HepG2 (cell line): ENCODE measurements around the gene NLRP8. TPM values are rescaled to one million over a fixed set of nuclear protein-coding genes. Genes with fewer than 3 reads are reported as not detected.

Experiments used
- ATAC-seq: fragments of 200-7000 bp; cut with Tn5 transposase; 3 replicates; pipeline ENCODE4 v1.9.1; 2020; ENCODE audit warnings: mild to moderate bottlenecking, moderate library complexity
- BruUV-seq: library from RNA; stranded (reverse); fragments of 400-500 nt; replicated peaks from 2 replicates; lab custom pipeline; 2021; lab: Mats Ljungman, UMichigan
- CTCF ChIA-PET: fragments of 300-600 bp; formaldehyde crosslinking; extraction: SDS; loops from one replicate; lab custom pipeline; 2021; ENCODE audit warnings: low total read pairs, inconsistent platforms, low intra/inter-chr PET ratio; lab: Yijun Ruan, JAX
- POLR2A ChIA-PET: fragments of 350-600 bp; sonication (Branson Sonifier 250); formaldehyde crosslinking; loops from one replicate; lab custom pipeline; 2020; ENCODE audit warnings: antibody characterized with exemption, inconsistent platforms; lab: Yijun Ruan, JAX
- DNase-seq: peaks from one replicate; pipeline ENCODE4 v3.0.0-alpha.2; 2015; ENCODE audit warnings: low spot score
- FAIRE-seq: peaks from 3 replicates; lab custom pipeline; 2011; peaks lifted over from hg19 to GRCh38; lab: Jason Lieb, UNC
- H2AFZ ChIP-seq: one replicate; pipeline ENCODE4 v1.6.1; 2011; ENCODE audit warnings: low read length, inconsistent platforms
- H3K27ac ChIP-seq: fragments of 300-600 bp; 3 replicates; pipeline ENCODE4 v1.8.0; 2011; ENCODE audit warnings: mixed run types, mild to moderate bottlenecking, mixed read lengths, low read length, inconsistent platforms; ENCODE audit not compliant: insufficient read depth; ENCODE audit errors: extremely low read length
- H3K27me3 ChIP-seq, 2 experiments: fragments of 200-600 bp in 1 of 2; 2 replicates in 1 of 2; 3 replicates in 1 of 2; pipeline versions ENCODE4 v1.6.0 to v1.8.0; 2011; ENCODE audit warnings: low read length in 2 of 2, mild to moderate bottlenecking in 2 of 2, moderate library complexity in 2 of 2, inconsistent platforms in 1 of 2; ENCODE audit not compliant: insufficient read depth in 2 of 2, control insufficient read depth in 1 of 2
- H3K36me3 ChIP-seq, 2 experiments: fragments of 200-600 bp in 1 of 2; replicated peaks in 1 of 2; 2 replicates in 1 of 2; 3 replicates in 1 of 2; pipeline versions ENCODE4 v1.5.1 to v1.8.0; 2011; ENCODE audit warnings: low read length in 2 of 2, inconsistent platforms in 1 of 2; ENCODE audit not compliant: insufficient read depth in 2 of 2, control insufficient read depth in 1 of 2
- H3K4me1 ChIP-seq: 2 replicates; pipeline ENCODE4 v1.5.1; 2012; ENCODE audit warnings: low read length, inconsistent platforms; ENCODE audit not compliant: insufficient read depth
- H3K4me2 ChIP-seq: 2 replicates; pipeline ENCODE4 v1.6.0; 2011; ENCODE audit warnings: low read depth, low read length, inconsistent platforms
- H3K4me3 ChIP-seq, 3 experiments: fragments of 200-600 bp in 1 of 3; sonication (generic), shearing (Covaris generic) in 1 of 3; replicated peaks in 1 of 3; 2 replicates each; pipeline ENCODE4 v1.5.1; 2011 to 2016; ENCODE audit warnings: low read length in 3 of 3, inconsistent platforms in 2 of 3, low read depth in 2 of 3, mild to moderate bottlenecking in 2 of 3, control low read depth in 1 of 3, mixed read lengths in 1 of 3; ENCODE audit not compliant: insufficient read depth in 1 of 3
- H3K79me2 ChIP-seq: one replicate; pipeline ENCODE4 v1.6.1; 2011; ENCODE audit warnings: low read length, inconsistent platforms; ENCODE audit not compliant: insufficient read depth
- H3K9ac ChIP-seq: 2 replicates; pipeline ENCODE4 v1.6.0; 2011; ENCODE audit warnings: mild to moderate bottlenecking, low read depth, low read length, inconsistent platforms; ENCODE audit not compliant: insufficient read depth
- H3K9me3 ChIP-seq: 2 replicates; pipeline ENCODE4 v1.5.1; 2012; ENCODE audit warnings: mild to moderate bottlenecking, low read length
- H4K20me1 ChIP-seq: 2 replicates; pipeline ENCODE4 v1.6.0; 2011; ENCODE audit warnings: inconsistent platforms, mild to moderate bottlenecking, low read length, moderate library complexity; ENCODE audit not compliant: insufficient read depth
- CREB1 ChIP-seq, 2 experiments: fragments of 450-650 bp in 1 of 2; IDR thresholded peaks; 2 replicates each; pipeline ENCODE4 v1.6.1; 2016 to 2017; ENCODE audit warnings: control low read depth in 1 of 2, mild to moderate bottlenecking in 1 of 2, missing compliant biosample characterization in 1 of 2, missing genetic modification characterization in 1 of 2
- ISL2 ChIP-seq: sonication (generic); formaldehyde crosslinking; IDR thresholded peaks from 2 replicates; pipeline ENCODE4 v1.5.0; 2020; ENCODE audit warnings: missing genetic modification reagents
- ONECUT2 ChIP-seq: sonication (generic); formaldehyde crosslinking; IDR thresholded peaks from 2 replicates; pipeline ENCODE4 v1.4.0; 2020; ENCODE audit warnings: missing genetic modification reagents
- POLR2AphosphoS5 ChIP-seq: IDR thresholded peaks from 2 replicates; pipeline ENCODE4 v1.6.1; 2012; ENCODE audit warnings: low read depth, low read length
- ZNF20 ChIP-seq: sonication (generic); formaldehyde crosslinking; IDR thresholded peaks from 2 replicates; pipeline ENCODE4 v1.4.0; 2020; ENCODE audit warnings: mild to moderate bottlenecking, moderate library complexity, missing genetic modification reagents
- ZNF383 ChIP-seq: sonication (generic); formaldehyde crosslinking; IDR thresholded peaks from 2 replicates; pipeline ENCODE4 v1.4.0; 2020; ENCODE audit warnings: missing genetic modification reagents, mild to moderate bottlenecking, borderline replicate concordance
- ZNF563 ChIP-seq: sonication (generic); formaldehyde crosslinking; IDR thresholded peaks from 2 replicates; pipeline ENCODE4 v1.8.0; 2022; ENCODE audit warnings: mild to moderate bottlenecking, moderate library complexity, missing genetic modification reagents
- ZNF790 ChIP-seq: sonication (generic); formaldehyde crosslinking; IDR thresholded peaks from 2 replicates; pipeline ENCODE4 v1.8.0; 2022; ENCODE audit warnings: missing genetic modification reagents, mild to moderate bottlenecking, borderline replicate concordance
- WGBS: methylation state at CpG from one replicate; pipeline ENCODE4 v1.1.6; 2017; ENCODE audit warnings: low lambda C conversion rate; 5-methylcytosine and 5-hydroxymethylcytosine counted together
- in situ Hi-C: cut with HindIII; loops from 2 replicates; pipeline ENCODE4 v1.10.0; 2017; ENCODE audit warnings: low pct_unique_long_range_greater_than_20kb; ENCODE audit not compliant: extremely low pct_ligation_motif_present
- intact Hi-C: fragments of 100-400 bp; cut with micrococcal nuclease; formaldehyde crosslinking; loops from one replicate; pipeline ENCODE4 v1.10.0; 2022; ENCODE audit not compliant: unreplicated experiment
- polyA plus RNA-seq, 8 experiments: library from polyadenylated mRNA; depleted of rRNA in 3 of 8; stranded (reverse) in 7 of 8; unstranded in 1 of 8; fragments of >200 nt; fragmentation: Illumina TruSeq in 4 of 8; extraction: Trizol in 4 of 8; gene quantifications; 2 replicates each; pipeline versions ENCODE4 v1.2.1 to v1.2.3, GENCODE V29; 2011 to 2016; ENCODE audit warnings: low read depth in 4 of 8, missing spikeins in 1 of 8, mixed read lengths in 1 of 8; ENCODE audit not compliant: insufficient read depth in 1 of 8
- total RNA-seq, 5 experiments: library from RNA; depleted of rRNA; stranded (reverse); fragments of >200 nt; fragmentation: Illumina TruSeq; extraction: Trizol; gene quantifications; 2 replicates each; pipeline ENCODE4 v1.2.3, GENCODE V29; 2016; ENCODE audit warnings: low read depth in 1 of 5
- TF ChIP-seq, protein P1 (sequence below): sonication (generic); formaldehyde crosslinking; IDR thresholded peaks from 2 replicates; pipeline ENCODE4 v1.4.0; 2020; ENCODE audit warnings: missing genetic modification reagents, mild to moderate bottlenecking, borderline replicate concordance

Gene NLRP8
- total and polyA plus RNA-seq, 2 of the 13 experiments (the other 11 are each of a cell fraction or from before 2014, with no cell fraction given) = not detected

DNA sequence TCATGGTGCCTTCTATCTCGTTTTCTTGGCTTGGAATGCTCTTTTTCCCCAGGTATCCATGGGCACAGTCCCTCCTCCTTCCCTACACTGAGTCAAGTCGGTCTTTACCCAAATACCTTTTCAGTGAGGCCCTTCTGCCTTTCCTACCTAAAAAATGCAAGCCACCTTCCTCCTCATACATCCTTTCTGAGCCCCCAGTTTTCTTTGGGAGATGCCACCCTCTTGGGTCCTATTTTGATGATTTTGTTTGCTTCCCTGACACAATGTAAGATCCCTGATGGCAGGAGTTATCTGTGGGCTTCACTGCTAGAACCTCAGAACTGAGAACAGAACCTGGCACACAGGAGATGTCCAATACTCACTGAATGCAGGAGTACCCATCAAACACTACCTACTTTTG is 37.8 kb upstream of the NLRP8 start (continued):
- TF ChIP-seq, protein P1, sequence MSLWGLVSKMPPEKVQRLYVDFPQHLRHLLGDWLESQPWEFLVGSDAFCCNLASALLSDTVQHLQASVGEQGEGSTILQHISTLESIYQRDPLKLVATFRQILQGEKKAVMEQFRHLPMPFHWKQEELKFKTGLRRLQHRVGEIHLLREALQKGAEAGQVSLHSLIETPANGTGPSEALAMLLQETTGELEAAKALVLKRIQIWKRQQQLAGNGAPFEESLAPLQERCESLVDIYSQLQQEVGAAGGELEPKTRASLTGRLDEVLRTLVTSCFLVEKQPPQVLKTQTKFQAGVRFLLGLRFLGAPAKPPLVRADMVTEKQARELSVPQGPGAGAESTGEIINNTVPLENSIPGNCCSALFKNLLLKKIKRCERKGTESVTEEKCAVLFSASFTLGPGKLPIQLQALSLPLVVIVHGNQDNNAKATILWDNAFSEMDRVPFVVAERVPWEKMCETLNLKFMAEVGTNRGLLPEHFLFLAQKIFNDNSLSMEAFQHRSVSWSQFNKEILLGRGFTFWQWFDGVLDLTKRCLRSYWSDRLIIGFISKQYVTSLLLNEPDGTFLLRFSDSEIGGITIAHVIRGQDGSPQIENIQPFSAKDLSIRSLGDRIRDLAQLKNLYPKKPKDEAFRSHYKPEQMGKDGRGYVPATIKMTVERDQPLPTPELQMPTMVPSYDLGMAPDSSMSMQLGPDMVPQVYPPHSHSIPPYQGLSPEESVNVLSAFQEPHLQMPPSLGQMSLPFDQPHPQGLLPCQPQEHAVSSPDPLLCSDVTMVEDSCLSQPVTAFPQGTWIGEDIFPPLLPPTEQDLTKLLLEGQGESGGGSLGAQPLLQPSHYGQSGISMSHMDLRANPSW (CRISPR knock-in tag) = no peak
- no peak for TF ChIP-seq POLR2AphosphoS5
- no peak for TF ChIP-seq ZNF790 (CRISPR knock-in tag)
- TF ChIP-seq ZNF383 = no peak

DNA sequence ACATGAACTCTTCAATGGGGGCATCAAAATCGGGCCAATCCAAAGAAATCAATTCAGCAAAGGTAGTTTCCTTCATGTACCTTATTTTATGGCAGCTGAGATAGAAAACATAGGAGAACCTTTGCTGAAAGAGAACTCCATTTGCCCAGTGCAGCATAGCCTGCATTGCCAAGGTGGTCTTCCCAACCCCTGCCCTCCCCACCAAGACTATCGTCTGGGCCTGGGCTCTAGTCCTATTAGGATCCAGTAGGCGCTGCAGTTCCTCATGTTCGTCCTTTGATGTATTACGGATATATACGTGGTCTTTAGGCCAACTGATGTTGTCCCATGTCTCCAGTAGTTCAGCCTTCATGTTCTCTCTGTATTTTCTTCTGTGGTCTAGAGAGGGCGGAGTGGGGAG is 34.7 kb upstream of the NLRP8 start:
- Histone ChIP-seq H3K9me3 (peaks cover 4% of the 10 kb centered on the region; the same call in 1 of the 2 replicates), H3K27me3 (peaks cover 0 to 8% of the 10 kb centered on the region in 2 experiments; a peak in 1 of 5 replicates)
- 20% methylated on average over 7 of the region's 7 CpGs for WGBS
- CTCF ChIA-PET = no interaction called here
- BruUV-seq = no TSS peak
- TF ChIP-seq ONECUT2 (no peak), CREB1 (IDR thresholded peaks at IDR 0.05) (no peak), CREB1 (CRISPR knock-in tag; IDR thresholded peaks at IDR 0.05) (no peak), ZNF20 (no peak), ZNF563 (CRISPR knock-in tag) (no peak), ISL2 (CRISPR knock-in tag) (no peak)
- TF ChIP-seq, all 625 proteins: peak for 0
- no peak overlapping the region for H2AFZ ChIP-seq
- in situ Hi-C loops = no loop called here
- POLR2A ChIA-PET = no interaction called here
- H4K20me1 ChIP-seq = no peaks in the 10 kb centered on the region
- no peak overlapping the region for H3K27ac ChIP-seq
- ATAC-seq = no peak
- no peak overlapping the region for H3K4me2 ChIP-seq
- H3K4me3 ChIP-seq = no peak overlapping the region
- intact Hi-C loops = no loop called here
- DNase-seq = no peak
- H3K36me3 ChIP-seq = no peaks in the 10 kb centered on the region
- no peaks in the 10 kb centered on the region for H3K4me1 ChIP-seq
- no peaks in the 10 kb centered on the region for H3K79me2 ChIP-seq
- no peak for FAIRE-seq
- H3K9ac ChIP-seq = no peak overlapping the region
